ENCODE measurements around the gene CHCHD6.

The CHCHD6 gene

GRCh38 chr3:126668450-126669401 lies 35.3 kb upstream of the CHCHD6 start:
- DNase-seq = no peak

GRCh38 chr3:126671521-126671920 lies 32.5 kb upstream of the CHCHD6 start:
- peak; percentile 2 for DNase-seq

- DNase-seq = no peak
These were observed 31.7 kb upstream of the CHCHD6 start for GRCh38 chr3:126672340-126672739.

GRCh38 chr3:126672741-126673140 lies 31.3 kb upstream of the CHCHD6 start:
- DNase-seq = no peak

- DNase-seq = no peak
These were observed 26.9 kb upstream of the CHCHD6 start for GRCh38 chr3:126676919-126677705.

GRCh38 chr3:126677862-126678503 lies 26.1 kb upstream of the CHCHD6 start:
- no peak for DNase-seq

GRCh38 chr3:126678693-126679317 lies 25.2 kb upstream of the CHCHD6 start:
- no peak for DNase-seq

- DNase-seq = peak; percentile 84
These were observed 24.7 kb upstream of the CHCHD6 start for GRCh38 chr3:126679318-126679751.

- DNase-seq = no peak
These were observed 24.0 kb upstream of the CHCHD6 start for GRCh38 chr3:126679831-126680666.

- no peak for DNase-seq
These were observed 23.4 kb upstream of the CHCHD6 start for GRCh38 chr3:126680667-126681055.

GRCh38 chr3:126682009-126682408 lies 22.0 kb upstream of the CHCHD6 start:
- DNase-seq = no peak

- no peak for DNase-seq
These were observed 21.0 kb upstream of the CHCHD6 start for GRCh38 chr3:126683069-126683468.

GRCh38 chr3:126684218-126684751 lies 19.8 kb upstream of the CHCHD6 start:
- DNase-seq = no peak

- DNase-seq = no peak
These were observed 19.0 kb upstream of the CHCHD6 start for GRCh38 chr3:126685021-126685420.

GRCh38 chr3:126685493-126685892 lies 18.5 kb upstream of the CHCHD6 start:
- DNase-seq = no peak

- DNase-seq = no peak
These were observed 12.3 kb upstream of the CHCHD6 start for GRCh38 chr3:126691765-126692164.

GRCh38 chr3:126692858-126693257 lies 11.2 kb upstream of the CHCHD6 start:
- DNase-seq = no peak

GRCh38 chr3:126693921-126694320 lies 10.1 kb upstream of the CHCHD6 start:
- no peak for DNase-seq

- no peak for DNase-seq
These were observed 7.3 kb upstream of the CHCHD6 start for GRCh38 chr3:126696701-126697267.

- no peak for DNase-seq
These were observed 5.0 kb upstream of the CHCHD6 start for GRCh38 chr3:126699011-126699410.

GRCh38 chr3:126704494-126705214 lies 614 bp downstream of the CHCHD6 start:
- no peak for DNase-seq

Data from OCI-M1 (cell line).